Kidney (tissue), 14 donors: ENCODE measurements around the gene HES3. TPM values are rescaled to one million over a fixed set of nuclear protein-coding genes. Genes with fewer than 3 reads are reported as not detected.

Source experiments
- DNase-seq, 5 donors: peaks; one replicate each; pipeline ENCODE4 v3.0.0-alpha.2; 2013 to 2020
- FAIRE-seq: peaks from 2 replicates; lab custom pipeline; 2012; peaks lifted over from hg19 to GRCh38; lab: Jason Lieb, UNC
- H3K27ac ChIP-seq, 2 donors: one replicate each; pipeline ENCODE4 v1.7.0; 2013; ENCODE audit warnings: low read depth in 2 of 2, low read length in 2 of 2, inconsistent platforms in 1 of 2
- H3K27me3 ChIP-seq: one replicate; pipeline ENCODE4 v1.7.1; 2013; ENCODE audit warnings: low read length, inconsistent platforms; ENCODE audit not compliant: control insufficient read depth, insufficient read depth
- H3K36me3 ChIP-seq, 3 donors: one replicate each; pipeline versions ENCODE4 v1.7.0 to v1.7.1; 2013; ENCODE audit warnings: low read length in 3 of 3, control low read depth in 1 of 3, inconsistent platforms in 1 of 3; ENCODE audit not compliant: insufficient read depth in 3 of 3, control insufficient read depth in 2 of 3
- H3K4me1 ChIP-seq, 3 donors: one replicate each; pipeline versions ENCODE4 v1.7.0 to v1.7.1; 2013; ENCODE audit warnings: low read length in 3 of 3, inconsistent platforms in 1 of 3, low read depth in 1 of 3; ENCODE audit not compliant: control insufficient read depth in 2 of 3, insufficient read depth in 2 of 3
- H3K4me3 ChIP-seq, 3 donors: one replicate each; pipeline versions ENCODE4 v1.7.0 to v1.8.1; 2013; ENCODE audit warnings: low read length in 3 of 3, control low read depth in 1 of 3, inconsistent platforms in 1 of 3
- H3K9ac ChIP-seq, 3 donors: one replicate each; pipeline versions ENCODE4 v1.7.0 to v1.7.1; 2013; ENCODE audit warnings: low read length in 3 of 3, control low read depth in 1 of 3, inconsistent platforms in 1 of 3
- H3K9me3 ChIP-seq, 3 donors: one replicate each; pipeline versions ENCODE4 v1.7.0 to v1.7.1; 2013; ENCODE audit warnings: low read length in 3 of 3, control low read depth in 1 of 3, inconsistent platforms in 1 of 3; ENCODE audit not compliant: control insufficient read depth in 2 of 3, insufficient read depth in 1 of 3
- CTCF ChIP-seq: IDR thresholded peaks from 3 replicates; pipeline ENCODE4 v1.5.1; 2012; ENCODE audit warnings: mild to moderate bottlenecking, moderate library complexity, borderline replicate concordance; ENCODE audit not compliant: insufficient read depth; ENCODE audit errors: extremely low read depth
- intact Hi-C: fragments of 100-400 bp; cut with DNase I; formaldehyde crosslinking; loops from one replicate; pipeline ENCODE4 v1.11.1; 2022
- polyA plus RNA-seq: library from polyadenylated mRNA; stranded (reverse); fragments of 350-450 nt; fragmentation: Illumina TruSeq; extraction: RNeasy Lipid Tissue Mini Kit (QIAGEN cat#74804); gene quantifications from one replicate; pipeline ENCODE4 v1.2.3, GENCODE V29; 2014; ENCODE audit warnings: low read depth, low replicate concordance; ENCODE audit not compliant: insufficient read depth
- total RNA-seq: library from RNA; stranded (reverse); fragmentation: NEBNext Ultra II Directional; extraction: Animal tissue kit (Norgen Biotek cat#: 25700); gene quantifications from one replicate; pipeline ENCODE4 v1.2.1, GENCODE V29; 2021
- donor health status: control.
- donor health status: control.
- donor health status: control.
- donor health status: control.
- donor health status: control.
- donor health status: DM: yes; HTN: yes; CAD: no.
- donor health status: Normal renal cell carcinoma (clear cell type).

Gene HES3
- total and polyA plus RNA-seq, 2 donors from 2014 or later: not detected

DNA sequence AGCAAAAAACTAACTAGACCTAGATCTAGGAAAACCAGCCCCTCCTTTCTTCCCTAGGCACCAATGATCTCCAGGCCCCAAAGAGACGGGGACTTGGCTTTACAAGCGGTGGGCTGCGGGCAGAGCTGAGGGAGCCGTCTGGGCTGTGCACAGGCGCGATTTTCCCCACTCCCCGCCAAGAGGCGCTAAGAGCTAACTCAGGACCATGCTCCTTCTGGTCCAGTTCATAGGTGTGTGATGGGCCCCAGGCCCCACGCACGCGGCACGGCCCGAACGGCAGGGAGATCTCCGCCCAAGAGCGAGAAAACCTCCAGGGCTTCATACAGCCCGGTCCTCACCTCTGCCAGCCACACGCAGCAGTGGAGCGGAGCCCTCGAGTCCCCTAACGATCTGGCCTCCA is 24.4 kb downstream of the HES3 start:
- Histone ChIP-seq H3K9ac (no peak overlapping the region), H3K4me3 (no peak overlapping the region), H3K9me3 (no peaks in the 10 kb centered on the region), H3K27ac (no peak overlapping the region), H3K4me1 (peaks cover under 1 to 7% (median 2%) of the 10 kb centered on the region in 3 donors), H3K27me3 (no peaks in the 10 kb centered on the region), H3K36me3 (no peaks in the 10 kb centered on the region)
- FAIRE-seq: no peak
- no peak for TF ChIP-seq CTCF
- intact Hi-C loops: no loop called here
- peak in 3 of 5 donors; percentile 63 to 70 (median 65) for DNase-seq

DNA sequence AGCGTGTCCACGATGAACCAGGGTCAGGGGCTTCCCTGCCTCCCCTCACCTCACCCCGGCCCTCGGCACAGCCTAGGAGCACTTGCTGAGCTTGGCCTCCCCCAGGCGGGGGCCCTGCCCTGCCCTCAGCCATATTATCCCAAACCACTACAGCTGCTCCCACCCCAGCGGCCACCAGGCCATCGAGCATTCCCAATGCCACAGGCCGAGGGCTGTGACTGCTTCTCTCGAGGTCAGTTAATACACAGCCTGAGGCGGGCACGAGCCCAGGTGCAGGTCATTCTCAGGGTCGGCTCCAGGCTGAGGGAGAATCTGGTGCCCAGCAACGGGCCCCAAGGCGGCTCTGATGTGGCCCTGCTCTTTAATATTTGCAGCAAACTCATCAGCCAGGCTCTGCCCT is 25.3 kb downstream of the HES3 start:
- FAIRE-seq (no peak), DNase-seq (peak in 1 of 5 donors; percentile 64)
- no peak for TF ChIP-seq CTCF
- Histone ChIP-seq H3K4me3 (no peak overlapping the region), H3K27ac (no peak overlapping the region), H3K9me3 (no peaks in the 10 kb centered on the region), H3K9ac (no peak overlapping the region), H3K27me3 (no peaks in the 10 kb centered on the region), H3K36me3 (no peaks in the 10 kb centered on the region), H3K4me1 (peaks cover 0 to 11% (median 9%) of the 10 kb centered on the region in 3 donors)
- intact Hi-C loops: no loop called here

- Histone ChIP-seq H3K4me3 (no peak overlapping the region), H3K27me3 (no peaks in the 10 kb centered on the region), H3K9me3 (no peaks in the 10 kb centered on the region), H3K27ac (no peak overlapping the region), H3K36me3 (no peaks in the 10 kb centered on the region), H3K4me1 (peaks cover 0 to 11% (median 10%) of the 10 kb centered on the region in 3 donors), H3K9ac (no peak overlapping the region)
- TF ChIP-seq CTCF: no peak
- DNase-seq (peak in 2 of 5 donors; percentile 58 to 75), FAIRE-seq (no peak)
- intact Hi-C loops: no loop called here
These were observed 25.9 kb downstream of the HES3 start for GRCh38 chr1:6269720-6270400.
